ENCODE results near the gene SUSD5. TPM values are rescaled to one million over a fixed set of nuclear protein-coding genes. Genes with fewer than 3 reads are reported as not detected.

The SUSD5 gene
- total RNA-seq, 5 donors from 2014 or later (not counting 1 experiment from before 2014, with no cell fraction given) = not detected

DNA sequence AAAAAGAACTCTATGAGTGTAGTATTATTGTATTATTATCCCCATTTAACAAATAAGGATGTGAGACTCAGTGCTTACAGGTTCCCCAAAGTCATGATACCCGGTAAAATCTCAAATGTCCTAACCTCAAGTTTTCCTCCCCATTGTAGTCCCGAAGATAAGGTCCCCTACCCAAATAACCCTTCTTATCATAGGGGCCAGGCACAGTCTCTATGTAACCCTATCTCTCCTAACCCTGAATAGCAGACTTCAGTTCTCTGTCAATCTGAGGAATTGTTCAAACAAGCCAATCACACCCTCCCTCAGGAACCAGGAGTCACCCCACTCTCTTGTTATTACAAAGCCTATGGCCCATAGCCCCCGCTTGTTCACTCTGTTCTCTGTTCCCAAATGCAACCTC, 10.5 kb upstream of the SUSD5 start:
- Histone ChIP-seq H3K4me1 (ENCODE audit: control insufficient read depth in 1 of 2, extremely low read depth in 1 of 2, insufficient read depth in 2 of 2, low read length in 2 of 2) (no peaks in the 10 kb centered on the region), H3K36me3 (ENCODE audit: control insufficient read depth in 2 of 2, extremely low read depth in 1 of 2, insufficient read depth in 1 of 2, low read length in 1 of 2) (no peaks in the 10 kb centered on the region), H3K9me3 (no peaks in the 10 kb centered on the region), H3K27ac (ENCODE audit: low read length) (no peak overlapping the region), H3K4me3 (ENCODE audit: control insufficient read depth in 1 of 2, extremely low read depth in 1 of 2, low read length in 1 of 2) (no peak overlapping the region), H3K27me3 (replicated peaks in 1 of 2; ENCODE audit: control insufficient read depth in 2 of 2, extremely low read depth in 1 of 2, insufficient read depth in 2 of 2, low read length in 1 of 2) (peaks cover 0 to 4% of the 10 kb centered on the region in 2 experiments)
- POLR2A ChIA-PET = no interaction called here
- CTCF ChIA-PET = no interaction called here
- no peaks in the 10 kb centered on the region for H3K36me3 Mint-ChIP-seq
- ATAC-seq (replicated peaks in 1 of 4) (no peak), DNase-seq (no peak)
- no peaks in the 10 kb centered on the region for H3K9me3 Mint-ChIP-seq
- no peak overlapping the region for H3K4me3 Mint-ChIP-seq
- no peaks in the 10 kb centered on the region for H3K4me1 Mint-ChIP-seq
- H3K27ac Mint-ChIP-seq = no peak overlapping the region
- 91% methylated on average over 3 of the region's 3 CpGs for WGBS (ENCODE audit: insufficient coverage)
- peaks cover 24 to 25% of the 10 kb centered on the region in 2 donors for H3K27me3 Mint-ChIP-seq

GRCh38 chr3:33221241-33221640, 2.6 kb upstream of the SUSD5 start:
- ChIA-PET CTCF (no interaction called here), POLR2A (no interaction called here)
- Histone ChIP-seq H3K27ac (ENCODE audit: low read length) (no peak overlapping the region), H3K4me3 (ENCODE audit: control insufficient read depth in 1 of 2, extremely low read depth in 1 of 2, low read length in 1 of 2) (no peak overlapping the region), H3K9me3 (no peaks in the 10 kb centered on the region), H3K36me3 (ENCODE audit: control insufficient read depth in 2 of 2, extremely low read depth in 1 of 2, insufficient read depth in 1 of 2, low read length in 1 of 2) (no peaks in the 10 kb centered on the region), H3K27me3 (replicated peaks in 1 of 2; ENCODE audit: control insufficient read depth in 2 of 2, extremely low read depth in 1 of 2, insufficient read depth in 2 of 2, low read length in 1 of 2) (peaks cover 5 to 17% of the 10 kb centered on the region in 2 experiments), H3K4me1 (ENCODE audit: control insufficient read depth in 1 of 2, extremely low read depth in 1 of 2, insufficient read depth in 2 of 2, low read length in 2 of 2) (peaks cover 0 to 3% of the 10 kb centered on the region in 2 experiments)
- Mint-ChIP-seq H3K9me3 (no peaks in the 10 kb centered on the region), H3K27me3 (peaks cover 26 to 37% of the 10 kb centered on the region in 2 donors), H3K4me3 (no peak overlapping the region), H3K36me3 (no peaks in the 10 kb centered on the region), H3K4me1 (peaks cover 0 to 12% (median 5%) of the 10 kb centered on the region in 3 donors), H3K27ac (no peak overlapping the region)
- DNase-seq (no peak), ATAC-seq (replicated peaks in 1 of 4) (no peak)
- WGBS (ENCODE audit: insufficient coverage) = no CpG with 5 or more reads among the region's 3 CpGs

DNA sequence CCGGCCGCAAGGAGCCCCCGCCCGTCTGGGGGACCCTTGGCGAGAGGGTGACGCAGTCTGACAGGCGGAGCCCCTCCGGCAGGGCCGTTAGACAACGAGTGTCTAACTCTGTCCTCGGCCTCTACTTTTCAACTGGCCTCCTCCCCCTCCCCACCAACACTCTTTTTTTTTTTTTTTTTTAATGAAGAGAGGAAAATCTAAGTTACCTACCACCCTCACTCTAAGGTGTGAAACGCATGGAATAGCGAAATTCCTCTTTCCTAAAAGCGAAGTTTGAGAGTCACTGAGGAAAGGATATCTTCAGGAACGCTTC, 521 bp upstream of the SUSD5 start:
- H3K4me3 Mint-ChIP-seq = no peak overlapping the region
- CTCF ChIA-PET = no interaction called here
- H3K9me3 Mint-ChIP-seq = no peaks in the 10 kb centered on the region
- H3K36me3 Mint-ChIP-seq = no peaks in the 10 kb centered on the region
- no peaks in the 10 kb centered on the region for H3K36me3 ChIP-seq (ENCODE audit: control insufficient read depth in 2 of 2, extremely low read depth in 1 of 2, insufficient read depth in 1 of 2, low read length in 1 of 2)
- no peak overlapping the region for H3K27ac ChIP-seq (ENCODE audit: low read length)
- no peak overlapping the region for H3K4me3 ChIP-seq (ENCODE audit: control insufficient read depth in 1 of 2, extremely low read depth in 1 of 2, low read length in 1 of 2)
- POLR2A ChIA-PET = no interaction called here
- no peak overlapping the region for H3K27ac Mint-ChIP-seq
- H3K27me3 ChIP-seq (replicated peaks in 1 of 2; ENCODE audit: control insufficient read depth in 2 of 2, extremely low read depth in 1 of 2, insufficient read depth in 2 of 2, low read length in 1 of 2) = peaks cover 5 to 17% of the 10 kb centered on the region in 2 experiments
- H3K4me1 Mint-ChIP-seq = peaks cover 0 to 12% (median 5%) of the 10 kb centered on the region in 3 donors
- H3K27me3 Mint-ChIP-seq = peaks cover 36 to 47% of the 10 kb centered on the region in 2 donors
- WGBS (ENCODE audit: insufficient coverage) = 0% methylated on average over 5 of the region's 15 CpGs
- DNase-seq (no peak), ATAC-seq (replicated peaks in 1 of 4) (no peak)
- peaks cover 0 to 3% of the 10 kb centered on the region in 2 experiments for H3K4me1 ChIP-seq (ENCODE audit: control insufficient read depth in 1 of 2, extremely low read depth in 1 of 2, insufficient read depth in 2 of 2, low read length in 2 of 2)
- H3K9me3 ChIP-seq = no peaks in the 10 kb centered on the region

DNA sequence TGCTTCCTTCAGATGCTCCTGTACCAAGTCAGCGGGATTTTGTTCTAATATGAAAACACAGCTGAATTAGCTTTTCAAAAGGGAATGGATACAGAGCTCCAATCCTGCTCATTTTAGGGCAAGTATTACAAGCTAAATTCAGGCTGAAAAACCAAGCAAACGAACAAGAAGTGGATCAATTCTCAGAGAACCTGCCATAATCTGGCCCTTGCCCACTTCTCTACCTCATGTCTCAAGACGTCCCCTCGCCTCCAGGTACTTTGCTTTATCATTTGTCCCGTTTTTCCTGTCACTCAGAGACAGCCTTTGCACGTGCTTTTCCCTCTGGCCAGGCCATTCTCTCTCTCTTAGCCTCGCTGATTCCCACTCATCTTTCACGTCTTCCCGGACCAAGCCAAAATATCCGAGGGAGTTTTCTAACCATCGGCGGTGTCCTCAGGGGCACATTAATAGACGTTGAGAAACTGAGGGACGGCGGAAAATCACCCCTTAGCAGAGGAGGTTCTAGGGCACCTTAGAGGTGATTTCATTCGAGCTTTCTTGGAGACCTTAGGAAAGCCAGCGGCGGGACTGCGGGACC, 654 bp downstream of the SUSD5 start:
- ChIA-PET CTCF (no interaction called here), POLR2A (no interaction called here)
- peaks cover 0 to 12% (median 5%) of the 10 kb centered on the region in 3 donors for H3K4me1 Mint-ChIP-seq
- WGBS (ENCODE audit: insufficient coverage) = 7% methylated on average over 19 of the region's 19 CpGs
- Histone ChIP-seq H3K27ac (ENCODE audit: low read length) (no peak overlapping the region), H3K4me3 (ENCODE audit: control insufficient read depth in 1 of 2, extremely low read depth in 1 of 2, low read length in 1 of 2) (no peak overlapping the region), H3K4me1 (ENCODE audit: control insufficient read depth in 1 of 2, extremely low read depth in 1 of 2, insufficient read depth in 2 of 2, low read length in 2 of 2) (peaks cover 0 to 3% of the 10 kb centered on the region in 2 experiments), H3K36me3 (ENCODE audit: control insufficient read depth in 2 of 2, extremely low read depth in 1 of 2, insufficient read depth in 1 of 2, low read length in 1 of 2) (no peaks in the 10 kb centered on the region), H3K27me3 (replicated peaks in 1 of 2; ENCODE audit: control insufficient read depth in 2 of 2, extremely low read depth in 1 of 2, insufficient read depth in 2 of 2, low read length in 1 of 2) (peaks cover 5 to 28% of the 10 kb centered on the region in 2 experiments), H3K9me3 (no peaks in the 10 kb centered on the region)
- H3K27ac Mint-ChIP-seq = no peak overlapping the region
- no peaks in the 10 kb centered on the region for H3K9me3 Mint-ChIP-seq
- DNase-seq (no peak), ATAC-seq (replicated peaks in 1 of 4) (no peak)
- H3K4me3 Mint-ChIP-seq = peak overlapping the region in 1 of 3 donors; percentile 26
- peaks cover 41 to 47% of the 10 kb centered on the region in 2 donors for H3K27me3 Mint-ChIP-seq
- no peaks in the 10 kb centered on the region for H3K36me3 Mint-ChIP-seq

DNA sequence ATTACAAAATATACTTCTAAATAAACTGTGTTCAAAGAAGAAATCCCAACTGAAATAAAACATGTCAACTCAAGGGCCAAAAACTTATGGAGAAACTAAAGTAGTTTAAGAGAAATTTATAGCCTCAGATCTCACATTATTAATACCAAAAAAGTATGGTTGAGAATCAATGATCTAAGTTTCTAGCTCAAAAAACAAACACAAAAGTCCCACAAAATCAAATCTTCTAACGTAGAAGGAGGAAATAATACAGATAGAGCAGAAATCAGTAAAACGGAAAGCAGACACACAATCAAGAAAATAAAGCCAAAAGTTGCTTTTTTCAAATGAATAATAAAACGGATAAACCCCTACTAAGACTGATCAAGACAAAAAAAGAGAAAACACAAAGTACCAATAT, 2.9 kb downstream of the SUSD5 start:
- ChIA-PET CTCF (no interaction called here), POLR2A (no interaction called here)
- Histone ChIP-seq H3K27ac (ENCODE audit: low read length) (no peak overlapping the region), H3K36me3 (ENCODE audit: control insufficient read depth in 2 of 2, extremely low read depth in 1 of 2, insufficient read depth in 1 of 2, low read length in 1 of 2) (no peaks in the 10 kb centered on the region), H3K4me1 (ENCODE audit: control insufficient read depth in 1 of 2, extremely low read depth in 1 of 2, insufficient read depth in 2 of 2, low read length in 2 of 2) (peaks cover 0 to 3% of the 10 kb centered on the region in 2 experiments), H3K27me3 (replicated peaks in 1 of 2; ENCODE audit: control insufficient read depth in 2 of 2, extremely low read depth in 1 of 2, insufficient read depth in 2 of 2, low read length in 1 of 2) (peaks cover 5 to 29% of the 10 kb centered on the region in 2 experiments), H3K9me3 (no peaks in the 10 kb centered on the region), H3K4me3 (ENCODE audit: control insufficient read depth in 1 of 2, extremely low read depth in 1 of 2, low read length in 1 of 2) (no peak overlapping the region)
- Mint-ChIP-seq H3K4me1 (peaks cover 0 to 12% (median 5%) of the 10 kb centered on the region in 3 donors), H3K36me3 (no peaks in the 10 kb centered on the region), H3K27ac (no peak overlapping the region), H3K4me3 (no peak overlapping the region), H3K9me3 (no peaks in the 10 kb centered on the region), H3K27me3 (peaks cover 47 to 56% of the 10 kb centered on the region in 2 donors)
- WGBS (ENCODE audit: insufficient coverage) = no CpG with 5 or more reads among the region's 3 CpGs
- DNase-seq = no peak
- no peak for ATAC-seq (replicated peaks in 1 of 4)

DNA sequence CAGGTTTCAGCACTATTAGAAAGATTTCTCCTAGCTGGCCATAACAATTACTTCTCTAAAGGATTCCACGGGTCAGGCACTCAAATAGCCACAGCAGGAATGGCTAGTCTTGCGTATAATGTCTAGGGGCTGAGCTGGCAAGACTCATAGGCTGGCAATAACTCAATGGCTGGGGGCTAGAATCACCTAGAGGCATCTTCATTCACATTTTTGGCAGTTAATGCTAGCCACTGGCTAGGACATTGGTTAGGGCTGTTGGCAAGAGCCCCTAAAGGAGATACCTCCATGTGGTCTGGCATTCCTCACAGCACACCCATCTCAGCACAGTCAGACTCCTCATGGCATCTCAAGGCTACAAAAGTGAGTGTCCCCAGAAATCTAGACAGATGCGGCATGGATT, 6.2 kb downstream of the SUSD5 start:
- ChIA-PET CTCF (interaction anchor here in 1 of 2 donors (0.6 kb wide), 1 partner anchor 46 kb away, joined by 3 read pairs; no protein-coding TSS in a partner anchor), POLR2A (no interaction called here)
- Mint-ChIP-seq H3K36me3 (peaks cover 2% of the 10 kb centered on the region), H3K9me3 (peaks cover 9 to 11% (median 10%) of the 10 kb centered on the region in 3 donors), H3K27ac (no peak overlapping the region), H3K4me1 (peaks cover 0 to under 1% (median 0%) of the 10 kb centered on the region in 3 donors), H3K4me3 (no peak overlapping the region), H3K27me3 (peaks cover 48 to 50% of the 10 kb centered on the region in 2 donors)
- 100% methylated on average over 1 of the region's 3 CpGs for WGBS (ENCODE audit: insufficient coverage)
- Histone ChIP-seq H3K4me1 (ENCODE audit: control insufficient read depth in 1 of 2, extremely low read depth in 1 of 2, insufficient read depth in 2 of 2, low read length in 2 of 2) (no peaks in the 10 kb centered on the region), H3K36me3 (ENCODE audit: control insufficient read depth in 2 of 2, extremely low read depth in 1 of 2, insufficient read depth in 1 of 2, low read length in 1 of 2) (no peaks in the 10 kb centered on the region), H3K4me3 (ENCODE audit: control insufficient read depth in 1 of 2, extremely low read depth in 1 of 2, low read length in 1 of 2) (no peak overlapping the region), H3K27me3 (replicated peaks in 1 of 2; ENCODE audit: control insufficient read depth in 2 of 2, extremely low read depth in 1 of 2, insufficient read depth in 2 of 2, low read length in 1 of 2) (peaks cover 0 to 18% of the 10 kb centered on the region in 2 experiments), H3K27ac (ENCODE audit: low read length) (no peak overlapping the region), H3K9me3 (no peaks in the 10 kb centered on the region)
- no peak for DNase-seq
- ATAC-seq (replicated peaks in 1 of 4) = no peak

- Mint-ChIP-seq H3K36me3 (peaks cover 2% of the 10 kb centered on the region), H3K27me3 (peaks cover 39 to 41% of the 10 kb centered on the region in 2 donors), H3K27ac (no peak overlapping the region), H3K9me3 (peaks cover 9 to 11% (median 10%) of the 10 kb centered on the region in 3 donors), H3K4me3 (no peak overlapping the region), H3K4me1 (no peaks in the 10 kb centered on the region)
- WGBS (ENCODE audit: insufficient coverage) = no CpG with 5 or more reads among the region's 1 CpG
- peaks cover 0 to 21% of the 10 kb centered on the region in 2 experiments for H3K27me3 ChIP-seq (replicated peaks in 1 of 2; ENCODE audit: control insufficient read depth in 2 of 2, extremely low read depth in 1 of 2, insufficient read depth in 2 of 2, low read length in 1 of 2)
- no peak overlapping the region for H3K4me3 ChIP-seq (ENCODE audit: control insufficient read depth in 1 of 2, extremely low read depth in 1 of 2, low read length in 1 of 2)
- ChIA-PET CTCF (no interaction called here), POLR2A (no interaction called here)
- DNase-seq (no peak), ATAC-seq (replicated peaks in 1 of 4) (no peak)
- H3K27ac ChIP-seq (ENCODE audit: low read length) = no peak overlapping the region
- no peaks in the 10 kb centered on the region for H3K9me3 ChIP-seq
- no peaks in the 10 kb centered on the region for H3K4me1 ChIP-seq (ENCODE audit: control insufficient read depth in 1 of 2, extremely low read depth in 1 of 2, insufficient read depth in 2 of 2, low read length in 2 of 2)
- no peaks in the 10 kb centered on the region for H3K36me3 ChIP-seq (ENCODE audit: control insufficient read depth in 2 of 2, extremely low read depth in 1 of 2, insufficient read depth in 1 of 2, low read length in 1 of 2)
Measured at GRCh38 chr3:33211444-33211843, 7.2 kb downstream of the SUSD5 start.

All from T-cell (primary cell).